ENCODE data around the gene MAP3K10. TPM values are rescaled to one million over a fixed set of nuclear protein-coding genes. Genes with fewer than 3 reads are reported as not detected.

Gene MAP3K10
- polyA plus RNA-seq, 1 of the 3 experiments (the other 2 are of a cell fraction) = 10.7 TPM

GRCh38 chr19:40232479-40232878, 41.3 kb downstream of the MAP3K10 start:
- POLR2A ChIA-PET = no interaction called here
- no peaks in the 10 kb centered on the region for H3K9me3 ChIP-seq
- no peak overlapping the region for H3K9ac ChIP-seq
- no peak overlapping the region for H3K27ac ChIP-seq (ENCODE audit: low read depth in 2 of 2, low read length in 1 of 2)
- no peak for DNase-seq
- H3K4me3 ChIP-seq (ENCODE audit: low read depth in 2 of 2, low read length in 1 of 2) = no peak overlapping the region
- TF ChIP-seq EZH2phosphoT487 (IDR thresholded peaks at IDR 0.05; ENCODE audit: borderline replicate concordance, low read depth) = no peak
- peaks cover 17% of the 10 kb centered on the region for H3F3A ChIP-seq (replicated peaks; ENCODE audit: insufficient read depth)
- CTCF ChIA-PET = interaction anchor here (0.6 to 1.1 kb wide), 2 partner anchors 35 to 93 kb away, joined by 3 read pairs; no protein-coding TSS in a partner anchor
- no peaks in the 10 kb centered on the region for H3K79me2 ChIP-seq (ENCODE audit: insufficient read depth)
- WGBS (ENCODE audit: low lambda C conversion rate) = 87% methylated on average over 12 of the region's 12 CpGs
- peaks cover 3 to 32% of the 10 kb centered on the region in 2 experiments for H3K36me3 ChIP-seq (replicated peaks in 1 of 2; ENCODE audit: control insufficient read depth in 1 of 2, insufficient read depth in 2 of 2, low read length in 1 of 2)
- no peaks in the 10 kb centered on the region for H4K20me1 ChIP-seq (ENCODE audit: insufficient read depth)
- H3K4me1 ChIP-seq (ENCODE audit: control insufficient read depth in 1 of 2, insufficient read depth in 2 of 2, low read depth in 1 of 2, low read length in 1 of 2) = peaks cover 0 to 8% of the 10 kb centered on the region in 2 experiments; a peak in 1 of 4 replicates
- no peaks in the 10 kb centered on the region for H3K27me3 ChIP-seq (ENCODE audit: insufficient read depth)
- no peaks in the 10 kb centered on the region for H3K9me2 ChIP-seq
- no peak overlapping the region for H2AFZ ChIP-seq (ENCODE audit: low read depth)
- no peak overlapping the region for H3K4me2 ChIP-seq

GRCh38 chr19:40232949-40233810, 42.0 kb downstream of the MAP3K10 start:
- TF ChIP-seq RCOR1 (IDR thresholded peaks at IDR 0.05; ENCODE audit: low read length) (no peak), REST (IDR thresholded peaks at IDR 0.05; ENCODE audit: low read depth, low read length) (no peak), ELF1 (IDR thresholded peaks at IDR 0.05) (no peak), EP300 (IDR thresholded peaks at IDR 0.05; ENCODE audit: borderline replicate concordance in 1 of 2, low read depth in 1 of 2, low read length in 1 of 2) (no peak), FOSL2 (IDR thresholded peaks at IDR 0.05; ENCODE audit: borderline replicate concordance, low read depth) (no peak), SMC3 (IDR thresholded peaks at IDR 0.05; ENCODE audit: low read depth, low read length) (no peak), POLR2AphosphoS5 (IDR thresholded peaks at IDR 0.05; ENCODE audit: low read depth, low read length) (no peak), CTCF (IDR thresholded peaks at IDR 0.05) (no peak), CHD2 (IDR thresholded peaks at IDR 0.05; ENCODE audit: low read length, partially characterized antibody) (no peak), YY1 (IDR thresholded peaks at IDR 0.05; ENCODE audit: low read depth) (no peak), RXRA (IDR thresholded peaks at IDR 0.05; ENCODE audit: borderline replicate concordance, low read depth) (no peak), NFIC (IDR thresholded peaks at IDR 0.05; ENCODE audit: borderline replicate concordance) (no peak), TCF12 (IDR thresholded peaks at IDR 0.05) (no peak), FOXJ3 (CRISPR knock-in tag; IDR thresholded peaks at IDR 0.05) (no peak), MEF2A (IDR thresholded peaks at IDR 0.05; ENCODE audit: borderline replicate concordance, low read depth) (no peak)
- TF ChIP-seq, protein P1, sequence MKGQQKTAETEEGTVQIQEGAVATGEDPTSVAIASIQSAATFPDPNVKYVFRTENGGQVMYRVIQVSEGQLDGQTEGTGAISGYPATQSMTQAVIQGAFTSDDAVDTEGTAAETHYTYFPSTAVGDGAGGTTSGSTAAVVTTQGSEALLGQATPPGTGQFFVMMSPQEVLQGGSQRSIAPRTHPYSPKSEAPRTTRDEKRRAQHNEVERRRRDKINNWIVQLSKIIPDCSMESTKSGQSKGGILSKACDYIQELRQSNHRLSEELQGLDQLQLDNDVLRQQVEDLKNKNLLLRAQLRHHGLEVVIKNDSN (IDR thresholded peaks at IDR 0.05; ENCODE audit: borderline replicate concordance, low read depth) = no peak
- Histone ChIP-seq H3K9ac (no peak overlapping the region), H3K9me3 (no peaks in the 10 kb centered on the region), H3K27ac (ENCODE audit: low read depth in 2 of 2, low read length in 1 of 2) (no peak overlapping the region), H2AFZ (ENCODE audit: low read depth) (no peak overlapping the region), H3K4me1 (ENCODE audit: control insufficient read depth in 1 of 2, insufficient read depth in 2 of 2, low read depth in 1 of 2, low read length in 1 of 2) (peaks cover 0 to 8% of the 10 kb centered on the region in 2 experiments; a peak in 1 of 4 replicates), H3K27me3 (ENCODE audit: insufficient read depth) (no peaks in the 10 kb centered on the region), H3F3A (replicated peaks; ENCODE audit: insufficient read depth) (peaks cover 17% of the 10 kb centered on the region), H3K79me2 (ENCODE audit: insufficient read depth) (no peaks in the 10 kb centered on the region), H3K9me2 (no peaks in the 10 kb centered on the region), H3K4me2 (no peak overlapping the region), H4K20me1 (ENCODE audit: insufficient read depth) (no peaks in the 10 kb centered on the region), H3K36me3 (replicated peaks in 1 of 2; ENCODE audit: control insufficient read depth in 1 of 2, insufficient read depth in 2 of 2, low read length in 1 of 2) (peaks cover 3 to 39% of the 10 kb centered on the region in 2 experiments), H3K4me3 (ENCODE audit: low read depth in 2 of 2, low read length in 1 of 2) (no peak overlapping the region)
- WGBS (ENCODE audit: low lambda C conversion rate) = 93% methylated on average over 15 of the region's 25 CpGs
- CTCF ChIA-PET = interaction anchor here (1.7 kb wide), 1 partner anchor 93 kb away, joined by 8 read pairs; no protein-coding TSS in a partner anchor
- no peak for DNase-seq
- POLR2A ChIA-PET = no interaction called here

All from SK-N-SH (cell line).